Measurements from ENCODE around the gene PDK2.

PDK2 gene

GRCh38 chr17:50080096-50080480 is 15.1 kb upstream of the PDK2 start:
- no peak for DNase-seq

DNA sequence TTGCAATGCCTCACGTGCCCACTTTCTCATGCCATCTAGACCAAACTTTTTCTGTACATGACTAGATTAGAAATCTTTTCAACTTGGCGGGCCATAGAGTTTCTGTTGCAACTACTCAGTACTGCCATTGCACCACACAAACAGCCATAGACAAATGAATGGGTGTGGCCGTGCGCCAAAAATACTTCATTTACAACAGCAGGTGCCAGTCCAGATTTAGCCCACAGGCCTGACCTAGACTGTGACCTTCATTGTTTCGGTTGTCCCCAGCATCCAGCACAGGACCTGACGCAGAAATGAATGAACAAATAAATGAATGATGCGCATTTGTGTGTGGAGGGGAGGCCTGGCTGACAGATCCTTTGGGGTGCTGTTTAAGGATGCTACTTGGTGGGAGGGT is 14.3 kb upstream of the PDK2 start:
- DNase-seq, result no peak

DNA sequence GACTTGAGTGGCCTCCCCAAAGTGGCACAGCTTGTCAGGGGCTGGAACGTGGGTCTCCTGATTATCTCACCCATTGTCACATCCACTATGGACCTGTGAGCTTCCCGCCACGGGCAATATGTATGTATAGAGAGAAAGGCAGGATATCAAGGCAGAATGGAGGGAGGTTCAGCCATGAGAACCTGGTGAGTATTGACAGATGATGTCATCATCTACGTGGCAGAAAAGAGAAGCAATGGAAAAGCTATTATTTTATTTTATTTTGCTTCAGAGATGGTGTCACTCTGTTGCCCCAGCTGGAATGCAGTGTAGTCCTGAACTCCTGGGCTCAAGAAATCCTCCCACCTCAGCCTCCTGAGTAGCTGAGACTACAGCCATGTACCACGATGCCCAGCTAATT is 13.4 kb upstream of the PDK2 start:
- DNase-seq, result no peak

DNA sequence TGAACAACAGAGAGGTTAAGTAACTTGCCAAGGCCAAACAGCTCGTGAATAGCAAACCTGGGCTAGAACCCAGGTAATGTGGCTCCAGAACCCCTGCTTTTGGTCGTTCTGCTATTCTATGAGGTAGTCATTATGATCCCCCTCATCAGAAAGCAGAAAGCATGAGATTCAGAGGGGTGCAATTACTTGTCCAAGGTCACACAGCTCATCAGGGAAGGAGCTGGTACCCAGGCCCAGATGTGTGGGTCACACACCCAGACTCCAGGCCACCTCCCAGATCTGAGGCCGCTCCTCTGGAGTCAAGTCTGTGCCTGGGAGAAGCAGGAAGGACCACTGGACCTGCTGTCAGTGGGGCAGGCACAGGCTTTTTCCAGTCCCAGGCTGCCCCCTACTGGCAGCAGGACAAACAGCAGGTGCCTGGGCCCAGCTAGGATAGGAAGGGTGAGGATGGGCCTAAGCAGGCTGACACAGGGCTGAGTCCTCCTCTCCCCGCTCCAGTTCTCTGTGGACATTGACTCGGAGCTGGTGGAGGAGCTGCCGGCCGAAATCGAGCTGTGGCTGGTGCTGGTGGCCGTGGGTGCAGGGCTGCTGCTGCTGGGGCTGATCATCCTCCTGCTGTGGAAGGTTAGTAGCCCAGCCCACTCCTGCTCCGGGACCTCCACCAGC is 7.8 kb upstream of the PDK2 start:
- peak; percentile 40 to 84 (median 64) for DNase-seq

DNA sequence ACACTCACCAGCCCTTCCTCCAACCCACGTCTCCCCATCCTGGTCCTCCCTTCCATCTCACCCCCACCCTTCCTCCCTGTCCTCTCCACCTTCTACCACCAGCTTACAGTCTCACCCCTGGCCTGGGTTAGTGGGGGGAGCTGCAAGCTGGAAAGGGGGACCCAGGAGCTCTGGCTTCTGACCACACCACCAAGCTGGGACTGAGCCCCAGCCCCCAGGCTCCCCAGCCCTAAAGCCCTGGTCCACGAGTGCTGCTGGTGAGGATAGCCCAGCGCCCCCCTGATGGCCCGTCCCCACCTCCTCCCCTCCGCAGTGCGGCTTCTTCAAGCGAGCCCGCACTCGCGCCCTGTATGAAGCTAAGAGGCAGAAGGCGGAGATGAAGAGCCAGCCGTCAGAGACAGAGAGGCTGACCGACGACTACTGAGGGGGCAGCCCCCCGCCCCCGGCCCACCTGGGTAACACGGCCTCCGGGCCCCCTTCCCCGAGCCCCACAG is 7.2 kb upstream of the PDK2 start:
- DNase-seq, result no peak

DNA sequence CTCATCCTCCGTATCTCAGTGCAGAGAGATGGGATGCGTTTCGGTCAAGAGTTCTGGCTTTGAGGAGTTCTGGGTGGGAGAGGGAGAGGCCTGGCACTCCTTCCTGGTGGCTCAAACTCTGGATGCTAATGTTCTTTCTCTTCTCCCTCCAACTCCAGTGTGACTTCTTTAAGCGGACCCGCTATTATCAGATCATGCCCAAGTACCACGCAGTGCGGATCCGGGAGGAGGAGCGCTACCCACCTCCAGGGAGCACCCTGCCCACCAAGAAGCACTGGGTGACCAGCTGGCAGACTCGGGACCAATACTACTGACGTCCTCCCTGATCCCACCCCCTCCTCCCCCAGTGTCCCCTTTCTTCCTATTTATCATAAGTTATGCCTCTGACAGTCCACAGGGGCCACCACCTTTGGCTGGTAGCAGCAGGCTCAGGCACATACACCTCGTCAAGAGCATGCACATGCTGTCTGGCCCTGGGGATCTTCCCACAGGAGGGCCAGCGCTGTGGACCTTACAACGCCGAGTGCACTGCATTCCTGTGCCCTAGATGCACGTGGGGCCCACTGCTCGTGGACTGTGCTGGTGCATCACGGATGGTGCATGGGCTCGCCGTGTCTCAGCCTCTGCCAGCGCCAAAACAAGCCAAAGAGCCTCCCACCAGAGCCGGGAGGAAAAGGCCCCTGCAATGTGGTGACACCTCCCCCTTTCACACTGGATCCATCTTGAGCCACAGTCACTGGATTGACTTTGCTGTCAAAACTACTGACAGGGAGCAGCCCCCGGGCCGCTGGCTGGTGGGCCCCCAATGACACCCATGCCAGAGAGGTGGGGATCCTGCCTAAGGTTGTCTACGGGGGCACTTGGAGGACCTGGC is 6.0 kb upstream of the PDK2 start:
- no peak for DNase-seq

GRCh38 chr17:50090071-50090470 is 5.1 kb upstream of the PDK2 start:
- no peak for DNase-seq

DNA sequence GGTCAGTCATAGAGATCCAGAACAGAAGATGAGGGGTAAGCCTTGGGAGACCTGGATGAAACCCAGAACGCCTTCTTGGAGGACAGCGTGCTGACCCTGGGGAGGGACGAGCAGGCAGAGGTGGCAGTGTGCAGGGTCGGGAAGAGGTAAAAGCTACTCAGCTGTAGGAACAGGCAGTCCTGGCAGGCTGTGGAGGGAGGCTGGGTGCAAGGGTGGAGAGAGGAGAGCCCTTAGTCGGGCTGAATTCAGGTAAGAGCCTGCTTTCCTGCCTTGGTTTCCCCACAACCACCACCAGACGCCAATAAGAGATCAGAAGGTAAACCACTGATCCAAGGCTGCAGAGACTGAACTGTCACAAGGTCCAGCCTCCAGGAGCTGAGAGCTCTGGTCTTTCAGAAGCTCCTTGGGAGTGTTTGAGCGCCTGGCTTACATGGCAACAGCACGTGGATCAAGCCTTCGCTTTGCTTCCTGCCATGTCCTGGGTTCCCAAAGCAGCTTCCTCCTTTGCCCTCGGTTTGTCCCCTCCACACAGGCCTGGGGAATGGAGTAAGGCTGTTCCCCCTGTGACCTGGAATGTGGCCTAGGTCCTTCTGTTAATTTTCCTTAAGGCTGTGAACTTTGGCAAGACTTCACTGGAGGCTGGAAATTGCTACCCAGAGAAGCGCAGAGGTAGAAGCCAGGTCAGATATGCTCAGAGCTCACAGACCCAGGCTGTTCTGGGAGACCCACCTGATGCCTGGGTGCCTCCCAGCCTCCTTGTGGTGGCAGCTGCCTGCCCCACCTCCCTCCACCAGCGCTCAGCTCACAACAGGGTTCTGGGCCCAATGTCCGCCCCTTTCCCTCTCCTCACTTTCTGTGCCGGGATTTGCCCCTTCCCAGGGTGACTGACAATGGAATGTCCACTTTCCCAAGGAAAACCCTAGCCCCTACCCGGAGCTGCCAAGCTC is 3.9 kb upstream of the PDK2 start:
- no peak for DNase-seq

DNA sequence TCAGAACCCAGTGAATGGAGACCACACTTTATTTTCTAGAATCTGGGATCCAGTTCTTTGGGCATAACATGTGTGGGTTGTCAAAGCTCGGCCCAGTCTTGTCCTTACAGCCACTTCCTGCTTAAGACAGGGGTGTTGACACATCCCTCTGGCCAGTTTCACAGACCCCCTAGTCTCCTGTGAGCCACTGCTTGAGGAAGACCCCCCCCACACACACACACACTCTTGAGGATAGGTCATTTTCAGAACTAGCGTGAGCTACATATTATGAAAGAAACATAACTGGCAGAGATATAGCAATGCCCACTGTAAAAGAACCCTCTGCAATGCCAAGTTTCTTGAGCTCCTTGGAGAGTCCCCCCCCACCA is 3.2 kb upstream of the PDK2 start:
- no peak for DNase-seq

GRCh38 chr17:50093246-50093645 is 1.9 kb upstream of the PDK2 start:
- DNase-seq, result no peak

DNA sequence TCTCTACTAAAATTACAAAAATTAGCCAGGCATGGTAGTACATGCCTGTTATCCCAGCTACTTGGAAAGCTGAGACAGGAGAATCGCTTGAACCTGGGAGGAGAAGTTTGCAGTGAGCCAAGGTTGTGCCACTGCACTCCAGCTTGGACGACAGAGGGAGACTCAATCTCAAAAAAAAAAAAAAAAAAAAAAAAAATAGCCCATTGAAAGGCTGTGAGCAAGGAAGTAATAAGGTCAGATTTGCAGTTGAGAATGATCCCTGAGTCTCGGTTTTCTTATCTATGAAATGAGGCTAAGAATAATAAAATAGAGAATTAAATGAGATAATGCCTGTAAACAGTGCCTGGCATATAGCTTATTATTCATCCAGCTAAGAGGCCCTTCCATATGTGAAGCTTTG is 1.3 kb upstream of the PDK2 start:
- no peak for DNase-seq

DNA sequence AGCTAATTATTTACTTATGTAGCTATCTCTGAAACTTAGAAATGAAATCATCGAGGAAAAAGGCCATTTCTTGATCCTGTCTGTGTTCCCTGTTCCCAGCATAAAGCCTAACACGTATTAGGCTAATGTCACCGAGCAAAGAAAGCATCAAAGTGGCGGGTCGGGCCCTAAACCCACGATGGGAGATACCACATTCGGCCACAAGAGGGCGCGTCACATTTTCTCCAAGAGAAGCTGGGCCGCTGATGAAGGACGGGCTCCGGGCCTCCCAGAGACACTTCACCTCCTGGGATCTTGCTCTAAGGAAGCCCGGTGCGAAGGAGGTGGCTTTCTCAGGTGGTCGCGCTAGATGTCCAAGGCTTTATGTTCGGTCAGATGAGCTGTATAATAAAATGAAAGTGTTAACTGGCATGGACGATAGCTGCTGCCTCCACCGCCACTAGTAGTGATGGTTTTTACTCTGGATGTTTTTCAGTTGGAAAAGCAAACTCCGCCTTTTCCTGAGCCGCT is 853 bp upstream of the PDK2 start:
- DNase-seq, result peak; percentile 73 to 94 (median 86)

DNA sequence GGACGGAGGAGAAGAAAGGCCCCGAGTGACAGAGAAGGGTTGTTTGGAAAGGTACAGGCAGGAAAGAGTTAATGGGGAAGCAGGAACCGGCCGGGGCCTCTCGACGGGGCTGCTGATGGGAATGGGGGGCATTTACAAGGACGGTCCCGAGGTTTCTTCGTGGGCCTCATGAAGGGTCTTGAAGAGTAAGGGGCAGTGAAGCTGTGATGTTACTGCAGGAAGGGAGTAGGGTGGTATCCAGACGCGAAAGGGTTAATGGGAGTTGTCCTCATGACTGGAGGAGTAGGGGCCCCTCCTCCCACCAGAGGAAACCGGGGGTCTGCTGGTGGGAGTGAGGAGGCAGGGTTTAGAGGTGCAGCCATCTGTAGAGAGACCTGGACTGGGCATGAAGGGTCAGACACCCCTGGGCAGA is 481 bp downstream of the PDK2 start:
- DNase-seq, result no peak

DNA sequence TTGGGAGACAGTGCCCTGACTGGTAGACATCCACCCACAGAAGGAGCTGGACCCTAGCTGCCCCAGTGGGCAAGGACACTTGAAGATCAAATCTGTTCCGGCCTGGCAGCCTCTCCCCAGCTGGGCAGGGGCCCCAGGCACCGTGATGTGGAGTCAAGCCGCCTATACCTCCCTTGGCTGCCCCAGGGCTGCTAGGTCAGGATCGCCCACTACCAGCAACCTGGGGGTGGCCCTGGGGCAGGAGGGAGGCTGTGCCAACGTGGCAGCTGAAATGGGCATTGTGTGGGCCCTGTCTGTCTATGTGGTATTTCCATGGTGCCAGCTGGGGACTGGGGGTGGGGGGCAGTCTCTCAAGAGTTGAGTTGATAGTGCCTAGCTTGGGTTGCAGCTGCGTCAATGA is 941 bp downstream of the PDK2 start:
- DNase-seq, result no peak

DNA sequence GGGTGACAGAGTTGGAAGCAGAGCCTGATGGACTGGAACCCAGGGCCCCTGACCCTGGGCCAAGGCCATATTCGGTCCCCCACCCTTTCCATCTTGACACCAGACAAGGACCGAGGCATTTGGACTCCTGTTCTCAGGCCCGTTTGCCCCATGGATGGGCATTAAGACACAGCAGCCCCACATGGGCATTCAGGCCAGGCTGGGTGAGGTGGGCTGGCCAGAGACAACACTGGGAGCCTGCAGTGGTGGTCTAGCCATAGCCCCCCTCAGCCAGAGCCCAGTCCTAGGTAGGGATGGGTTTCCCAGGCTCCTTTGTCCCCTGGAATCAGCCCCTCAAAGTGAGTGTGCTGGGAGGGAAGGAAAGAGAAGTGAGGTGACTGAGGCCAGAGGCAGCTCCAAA is 1.6 kb downstream of the PDK2 start:
- no peak for DNase-seq

DNA sequence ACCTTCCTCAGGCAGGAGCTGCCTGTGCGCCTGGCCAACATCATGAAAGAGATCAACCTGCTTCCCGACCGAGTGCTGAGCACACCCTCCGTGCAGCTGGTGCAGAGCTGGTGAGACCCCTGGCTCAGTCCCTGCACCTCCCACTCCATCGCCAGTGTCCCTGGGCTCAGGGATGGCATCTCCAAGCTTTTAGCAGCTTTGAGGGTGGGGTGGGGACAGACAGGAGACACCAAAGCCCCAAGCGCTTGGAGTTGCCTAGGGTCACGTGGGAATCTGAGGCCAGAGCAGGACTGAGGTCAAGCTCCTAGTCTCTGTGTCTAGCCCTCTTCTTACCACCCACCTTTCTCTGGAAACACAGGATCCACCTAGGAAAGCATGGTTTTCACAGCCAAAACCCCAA is 2.3 kb downstream of the PDK2 start:
- no peak for DNase-seq

DNA sequence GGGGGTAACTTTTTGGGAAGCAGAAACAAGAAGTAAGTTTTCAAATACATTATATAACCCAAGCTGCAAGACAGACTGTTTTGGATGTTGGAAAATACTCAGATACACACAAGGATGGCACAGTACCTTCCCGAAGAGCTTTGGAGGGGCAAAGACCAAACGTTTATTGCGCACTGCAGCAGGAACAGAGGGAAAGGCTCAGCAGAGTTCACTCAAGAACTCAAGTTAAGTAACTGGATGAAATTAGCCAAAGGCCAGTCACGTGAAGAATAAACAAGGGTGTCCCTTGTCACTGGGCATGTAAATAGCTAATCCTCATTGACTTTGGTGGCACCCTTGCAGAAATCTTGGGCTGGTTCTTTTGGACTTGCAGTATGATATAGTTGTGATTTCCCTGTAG is 2.8 kb downstream of the PDK2 start:
- no peak for DNase-seq

DNA sequence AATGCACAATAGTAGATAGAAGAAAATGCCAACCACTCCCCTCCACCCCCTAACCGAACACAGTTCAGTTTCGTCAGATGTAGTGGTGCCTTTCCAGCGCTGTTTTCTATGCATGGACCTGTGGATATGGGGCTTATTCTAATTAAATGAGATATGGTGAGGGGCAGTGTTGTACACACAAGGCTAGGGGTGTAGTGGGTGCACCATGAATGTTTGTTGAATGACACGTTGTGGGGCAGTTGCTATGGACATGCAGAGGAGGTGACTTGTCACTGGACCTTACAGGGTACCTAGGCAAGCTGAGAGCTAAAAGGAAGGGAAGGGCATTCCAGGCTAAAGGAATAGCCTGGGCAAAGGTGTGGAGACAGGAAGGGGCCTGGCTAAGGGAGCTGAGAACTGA is 3.4 kb downstream of the PDK2 start:
- DNase-seq, result no peak

DNA sequence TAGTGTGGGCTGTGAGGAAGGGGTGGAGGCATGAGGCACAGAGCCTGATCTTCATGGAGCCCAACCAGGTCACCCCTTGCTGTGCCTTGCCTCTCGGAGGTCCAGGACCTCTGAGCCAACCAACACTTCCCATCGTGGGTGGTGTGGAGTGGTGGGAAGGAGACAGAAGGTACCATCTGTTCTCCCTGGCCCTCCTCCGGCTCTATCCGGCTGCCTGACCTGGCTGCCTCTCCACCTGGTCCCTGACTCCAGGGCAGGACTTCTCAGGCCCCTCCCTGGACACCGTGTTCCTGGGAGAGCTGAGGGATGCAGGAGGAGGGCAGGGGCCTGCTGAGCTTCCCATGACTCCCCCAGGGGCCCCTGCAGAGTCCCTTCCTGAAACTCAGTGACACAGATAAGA is 3.9 kb downstream of the PDK2 start:
- no peak for DNase-seq

DNA sequence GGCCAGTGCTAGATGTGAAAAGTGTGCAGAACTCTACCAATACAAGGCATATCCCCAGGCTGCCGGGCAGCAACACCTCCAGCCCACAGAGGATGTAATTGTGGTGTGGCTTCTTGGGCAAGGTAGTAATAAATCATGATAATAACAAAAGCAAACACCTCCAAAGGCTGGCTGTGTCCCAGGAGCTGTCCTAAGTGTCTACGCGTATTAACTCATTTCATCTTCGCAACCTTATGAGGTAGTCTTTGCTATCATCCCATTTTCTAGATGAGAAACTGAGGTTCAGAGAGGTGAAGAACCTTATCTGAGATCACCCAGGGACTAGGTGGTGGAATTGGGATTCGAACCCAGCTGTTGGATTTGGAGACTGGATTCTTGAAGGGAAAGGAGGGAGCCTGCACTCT is 5.3 kb downstream of the PDK2 start:
- DNase-seq, result no peak

GRCh38 chr17:50100921-50101345 is 5.8 kb downstream of the PDK2 start:
- no peak for DNase-seq

GRCh38 chr17:50101346-50102163 is 6.4 kb downstream of the PDK2 start:
- no peak for DNase-seq
